Activated naive CD4-positive, alpha-beta T cell treated with anti-CD3 and anti-CD28 coated beads, Interleukin-2, amount 50 U/mL, for 72 hours (primary cell): ENCODE measurements around the gene CLEC10A. TPM values are rescaled to one million over a fixed set of nuclear protein-coding genes. Genes with fewer than 3 reads are reported as not detected.
"Not testable (repeated sequence)": the region's sequence is repeated elsewhere in the genome, so short reads cannot be mapped to it uniquely, and the experiment has no call there.

Experiments
- ATAC-seq, 2 donors: fragments of 150-1000 bp; cut with Tn5 transposase; 2 replicates each; pipeline ENCODE4 v1.10.0; 2021; ENCODE audit warnings: mild to moderate bottlenecking in 2 of 2, moderate library complexity in 2 of 2
- DNase-seq, 2 donors: peaks; one replicate each; pipeline ENCODE4 v3.0.0; 2021 to 2022; ENCODE audit warnings: low spot score in 2 of 2
- H3K27ac Mint-ChIP-seq, 2 donors: one replicate each; pipeline ENCODE4 v1.8.0; 2022; ENCODE audit warnings: mild to moderate bottlenecking in 2 of 2, mixed read lengths in 2 of 2
- H3K36me3 Mint-ChIP-seq, 2 donors: one replicate each; pipeline ENCODE4 v1.8.0; 2022; ENCODE audit warnings: mixed read lengths in 2 of 2
- H3K9me3 Mint-ChIP-seq, 2 donors: one replicate each; pipeline ENCODE4 v1.8.0; 2022; ENCODE audit warnings: mixed read lengths in 2 of 2
- total RNA-seq, 2 donors: library from RNA; stranded (reverse); gene quantifications; one replicate each; pipeline ENCODE4 v1.2.3, GENCODE V29; 2022

The CLEC10A gene
- total RNA-seq, 2 donors from 2014 or later, result not detected

DNA sequence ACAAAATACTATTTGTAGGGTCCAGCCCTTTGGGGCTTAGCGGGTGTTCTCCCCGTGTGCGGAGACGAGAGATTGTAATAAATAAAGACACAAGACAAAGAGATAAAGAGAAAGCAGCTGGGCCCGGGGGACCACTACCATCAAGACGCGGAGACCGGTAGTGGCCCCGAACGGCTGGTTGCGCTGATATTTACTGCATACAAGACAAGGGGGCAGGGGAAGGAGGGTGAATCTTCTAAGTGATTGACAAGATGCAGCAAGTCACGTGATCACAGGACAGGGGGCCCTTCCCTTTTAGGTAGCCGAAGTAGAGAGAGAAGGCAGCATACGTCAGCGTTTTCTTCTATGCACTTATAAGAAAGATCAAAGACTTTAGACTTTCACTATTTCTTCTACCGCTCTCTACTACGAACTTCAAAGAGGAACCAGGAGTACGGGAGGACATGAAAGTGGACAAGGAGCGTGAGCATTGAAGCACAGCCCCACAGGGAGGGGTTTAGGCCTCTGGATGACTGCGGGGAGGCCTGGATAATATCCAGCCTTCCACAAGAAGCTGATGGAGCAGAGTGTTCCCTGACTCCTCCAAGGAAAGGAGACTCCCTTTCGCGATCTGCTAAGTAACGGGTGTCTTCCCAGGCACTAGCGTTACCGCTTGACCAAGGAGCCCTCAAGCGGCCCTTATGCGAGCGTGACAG, 11.4 kb upstream of the CLEC10A start:
- not testable (repeated sequence) for H3K27ac Mint-ChIP-seq

GRCh38 chr17:7089570-7089969, 9.5 kb upstream of the CLEC10A start:
- H3K27ac Mint-ChIP-seq, H3K9me3 Mint-ChIP-seq, ATAC-seq, H3K36me3 Mint-ChIP-seq, DNase-seq: not testable (repeated sequence)

More for the DNA sequence above, 11.4 kb upstream of the CLEC10A start:
- not testable (repeated sequence) for H3K9me3 Mint-ChIP-seq, H3K36me3 Mint-ChIP-seq, DNase-seq, ATAC-seq

DNA sequence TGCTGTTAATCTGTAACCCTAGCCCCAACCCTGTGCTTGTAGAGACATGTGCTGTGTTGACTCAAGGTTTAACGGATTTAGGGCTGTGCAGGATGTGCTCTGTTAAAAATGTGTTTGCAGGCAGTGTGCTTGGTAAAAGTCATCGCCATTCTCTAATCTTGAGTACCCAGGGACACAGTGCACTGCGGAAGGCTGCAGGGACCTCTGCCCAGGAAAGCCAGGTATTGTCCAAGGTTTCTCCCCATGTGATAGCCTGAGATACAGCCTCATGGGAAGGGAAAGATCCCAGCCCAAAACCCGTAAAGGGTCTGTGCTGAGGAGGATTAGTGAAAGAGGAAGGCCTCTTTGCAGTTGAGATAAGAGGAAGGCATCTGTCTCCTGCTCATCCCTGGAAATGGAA, 8.4 kb upstream of the CLEC10A start:
- not testable (repeated sequence) for ATAC-seq, H3K27ac Mint-ChIP-seq, H3K36me3 Mint-ChIP-seq, DNase-seq, H3K9me3 Mint-ChIP-seq

DNA sequence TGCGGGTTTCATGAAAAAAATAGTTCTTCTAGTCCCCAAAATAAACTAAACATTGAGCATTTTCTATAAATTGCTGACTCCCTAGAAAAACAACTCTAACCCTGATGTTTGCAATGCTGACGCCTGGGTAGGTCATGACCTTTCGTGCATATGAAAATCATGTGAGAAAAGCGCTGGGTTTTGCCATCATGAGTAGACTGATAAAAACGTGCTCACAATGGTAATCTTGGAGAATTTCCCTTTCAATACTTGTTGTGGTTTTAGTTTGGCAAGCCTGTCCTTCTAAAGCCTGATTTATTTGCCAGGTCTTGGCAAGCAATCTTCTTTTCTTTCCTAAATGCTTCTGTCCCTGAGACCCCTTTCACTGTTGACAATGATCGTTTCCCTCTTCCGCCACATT, 4.0 kb upstream of the CLEC10A start:
- H3K36me3 Mint-ChIP-seq, result no peaks in the 10 kb centered on the region
- H3K27ac Mint-ChIP-seq, result no peak overlapping the region
- no peaks in the 10 kb centered on the region for H3K9me3 Mint-ChIP-seq
- ATAC-seq, result no peak
- DNase-seq, result no peak

- DNase-seq, result no peak
- ATAC-seq, result no peak
- no peaks in the 10 kb centered on the region for H3K9me3 Mint-ChIP-seq
- H3K36me3 Mint-ChIP-seq, result no peaks in the 10 kb centered on the region
- no peak overlapping the region for H3K27ac Mint-ChIP-seq
These were observed 3.5 kb upstream of the CLEC10A start for GRCh38 chr17:7083592-7083991.

DNA sequence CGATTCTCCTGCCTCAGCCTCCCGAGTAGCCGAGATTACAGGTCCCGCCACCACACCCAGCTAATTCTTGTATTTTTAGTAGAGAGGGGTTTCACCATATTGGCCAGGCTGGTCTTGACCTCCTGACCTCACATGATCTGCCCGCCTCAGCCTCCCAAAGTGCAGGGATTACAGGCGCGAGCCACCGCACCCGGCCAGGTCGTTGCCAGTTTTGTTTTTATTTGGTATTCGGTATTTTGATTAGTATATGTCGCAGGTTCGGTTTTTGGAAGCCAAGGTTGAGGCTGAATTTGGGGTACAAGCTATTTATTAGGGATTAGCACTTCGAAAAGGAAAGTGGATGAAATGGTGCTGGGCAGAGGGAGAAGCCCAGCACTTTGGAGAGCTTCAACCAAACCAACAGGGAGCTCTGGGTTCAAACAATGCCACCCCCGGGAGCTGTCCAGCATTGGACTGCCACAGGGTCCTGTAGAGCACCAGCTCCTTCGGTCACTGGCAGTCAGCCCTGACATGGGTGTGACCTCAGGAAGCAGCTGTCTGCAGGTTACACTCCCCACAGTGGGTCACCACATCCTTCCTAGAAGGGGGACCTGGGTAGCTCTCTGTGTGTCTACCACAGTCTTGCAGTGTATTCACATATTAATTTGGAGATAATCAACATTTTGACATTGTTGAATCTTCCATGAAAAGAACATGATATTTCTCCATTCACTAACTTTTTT, 1.5 kb upstream of the CLEC10A start:
- Mint-ChIP-seq H3K36me3 (no peaks in the 10 kb centered on the region), H3K27ac (no peak overlapping the region), H3K9me3 (no peaks in the 10 kb centered on the region)
- DNase-seq (no peak), ATAC-seq (peak in 1 of 2 donors; percentile 53)

DNA sequence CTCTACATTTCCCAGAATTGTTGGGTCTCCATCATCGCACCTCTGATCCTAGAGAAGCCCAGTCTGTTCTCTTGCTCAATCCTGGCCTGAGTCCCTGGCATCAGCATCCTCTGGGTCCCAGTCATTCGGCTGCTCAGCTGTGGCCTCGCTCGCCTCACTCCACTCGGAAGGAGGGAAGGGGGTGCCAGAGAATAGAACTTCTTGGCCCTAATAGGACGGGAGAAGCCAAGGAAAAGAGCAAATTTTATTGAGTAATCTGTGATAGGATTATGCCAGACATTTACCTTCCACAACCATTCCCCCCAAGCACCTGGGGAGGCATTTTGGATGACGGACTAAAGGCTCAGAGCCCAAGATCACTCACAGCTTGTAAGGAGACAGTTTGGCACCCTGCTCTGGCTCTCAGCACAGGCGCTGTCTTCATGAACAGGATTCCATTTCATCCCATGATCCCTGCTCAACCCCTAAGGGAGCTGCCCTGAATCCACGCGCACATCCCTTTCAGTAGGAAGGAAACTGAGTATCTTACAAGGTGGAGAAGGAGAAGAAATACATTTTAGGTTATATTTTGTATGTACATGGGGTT, 498 bp upstream of the CLEC10A start:
- peak overlapping the region in 1 of 2 donors; percentile 75 for H3K27ac Mint-ChIP-seq
- no peak for ATAC-seq

DNA sequence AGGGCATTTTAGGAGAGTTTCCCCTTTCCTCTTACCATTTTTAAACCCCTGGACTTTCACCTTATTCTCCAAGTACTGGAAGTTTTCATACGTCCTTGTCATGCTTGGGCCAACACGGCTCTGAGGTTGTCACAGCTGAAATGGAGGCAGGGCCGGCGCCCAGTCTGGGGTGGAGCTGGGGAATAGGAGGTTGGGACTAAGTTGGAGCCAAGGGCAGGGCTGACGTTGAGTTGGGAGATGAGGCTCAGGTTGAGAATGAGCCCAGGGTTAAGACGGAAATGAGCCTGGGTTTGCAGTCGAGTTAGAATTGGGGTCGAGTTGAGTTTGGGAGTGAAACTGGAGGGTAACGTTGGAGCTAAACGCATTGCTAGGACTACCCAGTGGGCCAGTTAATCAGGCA, 1.3 kb downstream of the CLEC10A start:
- Mint-ChIP-seq H3K27ac (no peak overlapping the region), H3K9me3 (no peaks in the 10 kb centered on the region), H3K36me3 (no peaks in the 10 kb centered on the region)
- ATAC-seq, result no peak
- DNase-seq, result no peak

More for the DNA sequence above, 498 bp upstream of the CLEC10A start:
- Mint-ChIP-seq H3K36me3 (no peaks in the 10 kb centered on the region), H3K9me3 (no peaks in the 10 kb centered on the region)
- no peak for DNase-seq

DNA sequence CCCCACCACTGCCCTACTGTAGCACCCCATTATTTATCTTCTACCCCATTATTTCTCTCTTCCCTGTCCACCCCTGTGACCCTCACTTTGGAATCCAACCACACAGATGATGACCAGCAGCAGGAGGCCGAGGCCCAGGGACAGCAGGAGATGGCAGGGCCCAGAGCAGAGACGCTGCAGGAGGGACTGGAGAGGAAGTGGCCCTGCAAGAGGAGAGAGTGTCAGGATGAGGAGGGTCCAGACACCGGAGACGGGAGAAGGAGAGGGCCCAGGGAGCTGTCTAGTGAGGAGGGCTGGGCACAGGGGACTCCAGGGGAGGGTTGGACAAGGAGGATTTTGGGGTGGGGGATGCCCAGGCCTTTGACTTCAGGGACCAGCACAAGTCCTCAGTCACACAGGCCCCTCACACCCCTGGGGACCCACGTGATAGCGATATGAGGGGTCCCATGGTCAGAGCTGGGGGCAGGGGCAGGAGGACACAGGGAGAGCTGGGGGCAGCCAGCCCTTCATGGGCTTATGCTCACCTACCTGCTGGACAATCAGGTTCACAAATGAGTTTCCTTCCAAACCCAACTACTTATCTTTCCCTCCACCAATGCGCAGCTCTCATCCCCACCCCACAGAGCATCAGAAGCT, 2.0 kb downstream of the CLEC10A start:
- Mint-ChIP-seq H3K27ac (no peak overlapping the region), H3K36me3 (no peaks in the 10 kb centered on the region), H3K9me3 (no peaks in the 10 kb centered on the region)
- DNase-seq, result no peak
- no peak for ATAC-seq

DNA sequence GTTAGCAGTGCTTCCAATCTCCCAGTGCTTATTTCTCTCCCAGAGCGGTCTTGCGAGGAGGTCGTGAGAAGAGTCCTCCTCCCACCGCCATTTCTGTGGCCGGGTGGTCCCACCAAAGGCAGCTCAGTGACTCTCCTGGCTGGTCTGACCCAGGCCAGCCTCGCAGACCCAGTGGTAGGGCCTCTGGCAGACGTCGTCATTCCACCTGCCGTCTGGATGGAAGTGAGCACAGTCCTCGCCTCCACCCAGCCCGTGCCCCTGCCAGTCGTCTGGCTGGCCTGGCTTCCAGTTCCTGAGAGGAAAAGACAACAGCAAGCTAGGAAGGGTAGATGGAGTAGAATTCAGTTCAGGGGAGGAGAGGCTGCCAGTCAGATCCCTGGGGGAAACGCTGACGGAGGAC, 5.1 kb downstream of the CLEC10A start:
- H3K36me3 Mint-ChIP-seq, result no peaks in the 10 kb centered on the region

DNA sequence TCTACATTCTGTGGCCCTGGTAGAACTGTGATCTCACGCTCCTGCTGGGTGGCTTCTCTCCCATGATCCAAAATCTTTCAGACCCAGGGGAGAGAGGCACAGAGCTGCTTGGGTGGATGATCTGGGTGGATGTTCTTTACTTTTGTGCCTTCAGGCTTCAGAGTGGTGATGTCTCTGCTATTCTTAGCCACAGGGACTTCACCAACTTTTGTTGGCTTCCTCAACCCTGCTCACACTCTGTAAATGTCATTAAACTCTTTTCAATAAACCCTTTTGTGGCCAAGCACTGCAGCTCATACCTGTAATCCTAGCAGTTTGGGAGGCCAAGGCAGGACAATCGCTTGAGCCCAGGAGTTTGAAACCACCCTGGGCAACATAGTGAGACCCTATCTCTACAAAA, 7.6 kb downstream of the CLEC10A start:
- no peak for DNase-seq
- Mint-ChIP-seq H3K27ac (no peak overlapping the region), H3K36me3 (peaks cover 0 to 12% of the 10 kb centered on the region in 2 donors), H3K9me3 (peaks cover 9 to 14% of the 10 kb centered on the region in 2 donors)
- no peak for ATAC-seq

More for the DNA sequence above, 5.1 kb downstream of the CLEC10A start:
- DNase-seq, result no peak
- ATAC-seq, result no peak
- H3K27ac Mint-ChIP-seq, result no peak overlapping the region
- H3K9me3 Mint-ChIP-seq, result no peaks in the 10 kb centered on the region

- ATAC-seq (no peak), DNase-seq (no peak)
- Mint-ChIP-seq H3K9me3 (peaks cover 9 to 14% of the 10 kb centered on the region in 2 donors), H3K36me3 (peaks cover 0 to 12% of the 10 kb centered on the region in 2 donors), H3K27ac (no peak overlapping the region)
These were observed 9.3 kb downstream of the CLEC10A start for GRCh38 chr17:7070712-7071111.

DNA sequence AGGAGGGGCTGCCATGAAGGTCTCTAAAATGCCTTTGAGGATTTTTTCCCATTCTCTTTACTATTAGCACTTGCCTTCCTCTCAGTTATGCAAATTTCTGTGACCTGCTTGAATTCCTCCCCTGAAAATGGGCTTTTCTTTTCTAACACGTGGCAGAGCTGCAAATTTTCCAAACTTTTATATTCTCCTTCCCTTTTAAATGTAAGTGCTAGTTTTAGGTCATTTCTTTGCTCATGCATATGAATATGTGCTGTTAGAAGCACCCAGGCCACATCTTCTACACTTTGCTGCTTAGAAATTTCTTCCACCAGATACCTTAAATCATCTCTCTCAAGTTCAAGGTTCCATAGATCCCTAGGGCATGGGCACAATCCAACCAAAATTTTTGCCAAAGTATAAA, 11.8 kb downstream of the CLEC10A start:
- no peak for DNase-seq
- peaks cover 0 to 12% of the 10 kb centered on the region in 2 donors for H3K36me3 Mint-ChIP-seq
- no peak overlapping the region for H3K27ac Mint-ChIP-seq
- ATAC-seq, result no peak
- H3K9me3 Mint-ChIP-seq, result peaks cover 9 to 14% of the 10 kb centered on the region in 2 donors

DNA sequence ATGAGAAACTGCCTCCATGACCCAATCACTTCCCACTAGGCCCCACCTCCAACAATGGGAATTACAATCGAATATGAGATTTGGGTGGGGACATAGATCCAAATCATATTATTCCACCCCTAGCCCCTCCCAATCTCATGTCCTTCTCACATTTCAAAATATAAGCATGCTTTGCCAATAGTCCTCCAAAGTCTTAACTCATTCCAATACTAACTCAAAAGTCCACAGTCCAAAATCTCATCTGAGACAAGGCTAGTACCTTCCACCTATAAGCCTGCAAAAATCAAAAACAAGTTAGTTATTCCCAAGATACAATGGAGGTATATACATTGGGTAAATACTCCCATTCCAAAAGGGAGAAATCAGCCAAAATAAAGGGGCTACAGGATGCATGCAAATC, 12.9 kb downstream of the CLEC10A start:
- H3K27ac Mint-ChIP-seq, result no peak overlapping the region
- peaks cover 0 to 12% of the 10 kb centered on the region in 2 donors for H3K36me3 Mint-ChIP-seq
- ATAC-seq, result no peak
- H3K9me3 Mint-ChIP-seq, result peaks cover 9 to 14% of the 10 kb centered on the region in 2 donors
- DNase-seq, result no peak

DNA sequence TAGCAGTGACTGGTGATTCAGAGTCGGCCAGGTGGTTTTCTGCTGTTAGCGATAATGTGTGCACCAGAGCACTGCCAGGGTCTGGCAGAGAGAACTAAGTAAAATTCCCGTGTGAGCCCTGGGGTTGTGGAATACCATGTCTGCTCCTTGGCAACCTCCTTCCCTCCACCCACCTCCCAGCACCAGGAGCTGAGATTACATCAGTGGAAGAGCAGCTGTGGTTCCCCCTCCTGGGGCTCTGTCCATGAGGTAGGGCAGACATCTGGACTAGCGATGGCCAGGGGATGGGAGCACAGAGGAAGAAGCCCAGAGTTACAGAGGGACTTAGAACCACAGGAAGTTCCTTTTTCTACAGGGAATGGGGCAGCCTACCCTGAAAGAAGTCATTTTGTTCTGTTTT, 15.8 kb downstream of the CLEC10A start:
- Mint-ChIP-seq H3K27ac (no peak overlapping the region), H3K36me3 (peaks cover 0 to 12% of the 10 kb centered on the region in 2 donors), H3K9me3 (peaks cover 9 to 13% of the 10 kb centered on the region in 2 donors)
- no peak for ATAC-seq
- DNase-seq, result no peak

DNA sequence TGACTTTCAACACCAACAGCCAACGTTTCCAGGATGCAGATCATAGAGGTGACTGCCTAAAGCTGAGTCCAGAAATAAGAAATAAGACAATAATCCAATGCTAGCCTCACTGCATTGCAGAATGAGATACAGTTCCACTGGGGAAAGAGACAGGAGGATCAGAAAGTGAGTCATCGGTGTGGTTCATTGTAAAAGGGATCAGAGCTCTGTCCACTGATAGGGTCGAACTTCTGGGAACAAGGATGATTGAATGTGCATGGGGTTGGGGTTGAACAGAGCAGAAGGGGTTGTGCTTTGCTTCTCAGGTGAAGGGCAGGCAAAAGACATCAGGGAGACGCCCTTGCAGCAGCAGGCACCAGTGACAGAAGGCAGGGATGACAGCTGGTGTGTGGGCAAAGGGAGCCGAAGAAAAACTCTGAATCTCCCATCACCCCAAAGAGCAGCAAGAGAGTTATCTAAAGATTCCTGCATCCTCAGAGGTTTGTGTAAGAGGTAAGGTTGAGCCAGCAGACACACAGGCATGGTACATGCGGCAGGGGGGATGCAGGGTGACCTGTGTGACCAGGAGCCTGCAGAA, 16.4 kb downstream of the CLEC10A start:
- Mint-ChIP-seq H3K36me3 (peaks cover 0 to 7% of the 10 kb centered on the region in 2 donors), H3K9me3 (peaks cover 6 to 7% of the 10 kb centered on the region in 2 donors), H3K27ac (no peak overlapping the region)
- DNase-seq, result no peak
- no peak for ATAC-seq
